HG02970 (cell line): Measurements from ENCODE around the gene PTGFR.

ENCODE experiments used
- ATAC-seq: cut with Tn5 transposase; IDR thresholded peaks from one replicate; pipeline ENCODE4 v1.9.1; 2021; ENCODE audit warnings: mild to moderate bottlenecking, moderate library complexity, moderate number of reproducible peaks; ENCODE audit not compliant: unreplicated experiment, low FRiP score

Gene PTGFR

GRCh38 chr1:78519446-78519845, 28.7 kb downstream of the PTGFR start:
- ATAC-seq = no peak

GRCh38 chr1:78520216-78520615, 29.4 kb downstream of the PTGFR start:
- ATAC-seq = no peak

- no peak for ATAC-seq
Measured at GRCh38 chr1:78520843-78521242, 30.1 kb downstream of the PTGFR start.

- ATAC-seq = no peak
Measured at GRCh38 chr1:78522136-78522535, 31.4 kb downstream of the PTGFR start.

- no peak for ATAC-seq
Measured at GRCh38 chr1:78526496-78526895, 35.7 kb downstream of the PTGFR start.

- ATAC-seq = no peak
Measured at GRCh38 chr1:78527706-78528105, 36.9 kb downstream of the PTGFR start.

- ATAC-seq = no peak
Measured at GRCh38 chr1:78533527-78533926, 42.8 kb downstream of the PTGFR start.

GRCh38 chr1:78535286-78535685, 44.5 kb downstream of the PTGFR start:
- ATAC-seq = no peak

GRCh38 chr1:78536427-78536826, 45.7 kb downstream of the PTGFR start:
- ATAC-seq = no peak

GRCh38 chr1:78540048-78540447, 49.3 kb downstream of the PTGFR start:
- ATAC-seq = no peak

- no peak for ATAC-seq
Measured at GRCh38 chr1:78541479-78541878, 50.7 kb downstream of the PTGFR start.

GRCh38 chr1:78543941-78544643, 53.3 kb downstream of the PTGFR start:
- ATAC-seq = no peak

- ATAC-seq = no peak
Measured at GRCh38 chr1:78547081-78547480, 56.3 kb downstream of the PTGFR start.

- no peak for ATAC-seq
Measured at GRCh38 chr1:78549331-78549730, 58.6 kb downstream of the PTGFR start.

- ATAC-seq = no peak
Measured at GRCh38 chr1:78549891-78550290, 59.1 kb downstream of the PTGFR start.

GRCh38 chr1:78553859-78554258, 63.1 kb downstream of the PTGFR start:
- no peak for ATAC-seq

GRCh38 chr1:78554840-78555239, 64.1 kb downstream of the PTGFR start:
- no peak for ATAC-seq

- no peak for ATAC-seq
Measured at GRCh38 chr1:78559680-78560079, 68.9 kb downstream of the PTGFR start.

GRCh38 chr1:78560811-78561210, 70.0 kb downstream of the PTGFR start:
- ATAC-seq = no peak

GRCh38 chr1:78561856-78562255, 71.1 kb downstream of the PTGFR start:
- no peak for ATAC-seq

GRCh38 chr1:78565393-78565792, 74.6 kb downstream of the PTGFR start:
- no peak for ATAC-seq

- no peak for ATAC-seq
Measured at GRCh38 chr1:78570539-78570938, 79.8 kb downstream of the PTGFR start.
